GM10847 (cell line): ENCODE results near the gene ZIC1.

Source experiments
- POLR2A ChIP-seq: IDR thresholded peaks from 2 replicates; pipeline ENCODE4 v1.6.1; 2011; ENCODE audit not compliant: insufficient read length; ENCODE audit errors: extremely low read depth

ZIC1 gene

DNA sequence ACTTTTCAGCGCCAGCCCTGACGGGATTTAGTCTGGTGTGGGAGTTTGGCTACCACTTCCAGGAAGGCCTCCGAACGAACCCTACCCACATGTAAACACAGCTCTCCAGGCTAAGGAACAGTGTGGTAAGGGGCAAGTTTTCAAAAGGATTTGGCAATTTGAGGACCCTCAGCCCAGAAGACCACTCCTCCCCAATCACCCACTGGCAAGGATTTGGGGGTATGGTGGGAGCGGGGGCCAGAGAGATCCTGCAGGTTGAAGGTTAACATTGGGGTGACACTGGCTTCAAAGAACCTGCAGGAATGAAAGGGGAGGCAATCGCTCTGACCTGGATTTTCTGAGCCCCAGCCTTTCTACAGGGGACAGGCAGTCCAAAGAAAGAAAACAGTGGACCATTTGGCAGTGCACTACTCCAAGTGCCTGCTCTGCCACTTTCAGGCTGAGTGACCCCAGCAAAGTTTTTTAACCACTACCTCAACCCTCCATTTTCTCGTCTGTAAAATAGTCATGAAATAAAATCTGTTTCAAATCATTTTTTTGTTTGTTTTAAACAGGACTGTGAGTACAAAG is 37.3 kb upstream of the ZIC1 start:
- no peak for TF ChIP-seq POLR2A

- TF ChIP-seq POLR2A: no peak
Observed at GRCh38 chr3:147372525-147373027, 36.6 kb upstream of the ZIC1 start.

DNA sequence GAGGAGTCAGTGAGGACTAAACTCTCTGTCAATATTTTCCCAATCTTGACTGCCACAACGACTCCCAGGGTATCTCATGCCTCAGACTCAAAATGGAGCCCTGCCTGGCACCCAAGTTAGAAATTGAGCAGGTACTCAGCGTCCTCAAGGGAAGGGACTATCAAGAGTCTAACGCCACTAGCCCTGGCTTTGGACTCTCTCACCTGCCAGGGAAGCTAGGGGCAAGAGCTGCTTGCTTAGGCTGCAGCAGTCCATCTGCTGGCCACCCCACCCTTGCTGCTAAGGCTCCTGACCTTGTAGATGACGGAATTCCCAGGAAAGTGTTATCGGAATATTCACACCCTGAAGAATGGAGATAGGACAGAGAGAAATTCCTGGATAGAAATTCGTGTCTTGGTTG is 35.9 kb upstream of the ZIC1 start:
- TF ChIP-seq POLR2A: no peak

GRCh38 chr3:147377412-147378367 is 31.5 kb upstream of the ZIC1 start:
- no peak for TF ChIP-seq POLR2A

- no peak for TF ChIP-seq POLR2A
Observed at GRCh38 chr3:147379651-147380050, 29.5 kb upstream of the ZIC1 start.

GRCh38 chr3:147380387-147380951 is 28.7 kb upstream of the ZIC1 start:
- TF ChIP-seq POLR2A: no peak

GRCh38 chr3:147380977-147381376 is 28.2 kb upstream of the ZIC1 start:
- no peak for TF ChIP-seq POLR2A

DNA sequence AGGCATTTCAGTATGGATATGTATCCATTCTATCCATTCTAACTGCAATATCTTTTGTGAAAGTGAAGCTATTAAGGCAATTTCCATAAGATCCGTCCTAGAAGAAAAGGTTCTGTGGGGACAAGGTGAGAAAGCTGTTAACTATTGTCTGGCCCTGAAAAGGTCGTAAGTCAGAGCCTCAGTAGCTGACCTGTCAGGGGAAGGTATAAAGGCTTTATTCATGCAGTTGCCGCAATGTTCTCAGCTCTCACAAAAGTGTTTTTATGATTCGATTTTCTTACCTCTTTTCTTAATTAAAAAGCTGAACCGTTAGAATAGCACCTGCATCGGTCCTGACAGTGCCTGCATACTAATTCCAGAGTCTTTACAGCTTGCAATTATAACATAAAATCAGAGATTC is 27.6 kb upstream of the ZIC1 start:
- no peak for TF ChIP-seq POLR2A

GRCh38 chr3:147383617-147384016 is 25.5 kb upstream of the ZIC1 start:
- TF ChIP-seq POLR2A: no peak

DNA sequence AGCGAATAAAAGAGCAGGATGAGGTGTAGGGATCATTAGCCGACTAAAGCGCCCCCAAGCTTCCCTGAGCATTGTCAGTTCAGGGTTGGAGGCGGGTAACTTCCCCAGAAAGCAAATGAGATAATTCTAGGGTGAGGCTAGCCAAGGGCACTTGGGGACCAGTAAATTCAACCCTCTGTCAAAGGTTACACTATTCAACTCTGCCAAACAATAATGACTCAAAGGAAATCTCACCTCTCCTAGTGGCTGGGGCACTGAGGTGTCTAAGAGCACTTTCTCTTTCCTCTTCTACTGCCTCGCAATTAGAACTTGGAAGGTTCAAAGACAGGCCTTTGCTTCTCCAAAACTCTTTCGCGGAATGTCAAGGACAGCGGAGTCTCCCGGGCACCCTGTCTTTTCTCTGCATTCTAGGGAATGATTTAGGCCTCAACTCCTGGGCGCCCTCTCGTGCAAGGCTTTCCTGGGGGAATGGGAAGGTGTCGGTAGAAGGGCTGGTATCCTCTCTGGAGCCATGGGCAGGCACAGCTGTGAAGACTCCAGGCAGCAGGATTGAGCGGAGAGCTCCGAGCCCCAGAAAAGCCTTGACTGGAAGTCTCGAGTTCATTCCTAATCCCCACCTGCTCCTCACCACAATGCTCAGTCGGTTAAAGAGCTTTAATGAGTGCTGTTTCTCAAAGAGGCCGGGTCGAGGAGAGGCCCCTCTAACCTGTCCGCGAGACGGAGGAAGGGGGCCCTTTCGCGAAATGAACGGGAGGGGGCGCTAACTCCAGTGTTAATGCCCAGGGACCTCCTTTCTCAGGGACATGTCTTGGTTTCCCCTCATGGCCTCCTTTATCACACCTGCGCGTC is 24.7 kb upstream of the ZIC1 start:
- no peak for TF ChIP-seq POLR2A

GRCh38 chr3:147385059-147386012 is 23.8 kb upstream of the ZIC1 start:
- TF ChIP-seq POLR2A: no peak

GRCh38 chr3:147387291-147387884 is 21.8 kb upstream of the ZIC1 start:
- TF ChIP-seq POLR2A: no peak

DNA sequence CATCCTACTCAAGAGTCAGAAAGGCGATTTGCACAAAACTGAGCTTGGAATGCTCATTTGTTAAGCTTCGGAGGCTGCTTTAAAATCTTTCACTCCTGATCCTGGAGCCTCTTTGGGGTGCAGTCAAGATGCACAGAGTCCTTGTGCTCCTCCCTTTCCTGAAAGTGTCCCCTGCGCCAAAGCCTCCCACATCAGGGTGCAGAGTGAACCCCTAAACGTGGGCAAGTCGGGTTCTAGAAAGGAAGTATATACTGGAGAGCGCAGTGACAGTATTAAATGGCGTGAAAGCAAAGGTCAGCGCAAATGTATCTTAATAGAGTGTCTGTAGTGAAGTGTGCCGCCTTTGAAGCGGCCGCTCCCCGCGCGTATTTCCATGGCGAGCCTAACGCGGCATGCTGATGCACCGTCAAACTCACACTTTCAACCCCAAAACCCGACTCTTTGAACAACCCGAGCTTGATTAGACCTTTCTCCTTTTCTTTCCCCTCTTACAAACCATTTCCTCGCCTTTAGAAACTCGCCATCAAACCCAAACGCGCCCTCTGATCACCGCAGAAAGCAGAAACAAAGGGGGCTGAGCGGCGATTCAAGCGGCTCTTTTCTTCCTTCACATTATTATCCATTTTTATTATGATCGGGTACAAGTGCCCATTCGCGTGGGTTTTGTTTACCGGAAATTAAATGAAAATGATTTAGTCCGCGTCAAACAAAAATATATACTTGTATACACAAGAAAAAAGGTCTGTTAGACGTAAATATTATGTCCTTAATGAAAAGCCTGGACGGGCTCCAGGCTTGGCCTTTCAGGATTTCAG is 21.1 kb upstream of the ZIC1 start:
- TF ChIP-seq POLR2A: no peak
